ENCODE measurements around the gene SC5D.

DNA sequence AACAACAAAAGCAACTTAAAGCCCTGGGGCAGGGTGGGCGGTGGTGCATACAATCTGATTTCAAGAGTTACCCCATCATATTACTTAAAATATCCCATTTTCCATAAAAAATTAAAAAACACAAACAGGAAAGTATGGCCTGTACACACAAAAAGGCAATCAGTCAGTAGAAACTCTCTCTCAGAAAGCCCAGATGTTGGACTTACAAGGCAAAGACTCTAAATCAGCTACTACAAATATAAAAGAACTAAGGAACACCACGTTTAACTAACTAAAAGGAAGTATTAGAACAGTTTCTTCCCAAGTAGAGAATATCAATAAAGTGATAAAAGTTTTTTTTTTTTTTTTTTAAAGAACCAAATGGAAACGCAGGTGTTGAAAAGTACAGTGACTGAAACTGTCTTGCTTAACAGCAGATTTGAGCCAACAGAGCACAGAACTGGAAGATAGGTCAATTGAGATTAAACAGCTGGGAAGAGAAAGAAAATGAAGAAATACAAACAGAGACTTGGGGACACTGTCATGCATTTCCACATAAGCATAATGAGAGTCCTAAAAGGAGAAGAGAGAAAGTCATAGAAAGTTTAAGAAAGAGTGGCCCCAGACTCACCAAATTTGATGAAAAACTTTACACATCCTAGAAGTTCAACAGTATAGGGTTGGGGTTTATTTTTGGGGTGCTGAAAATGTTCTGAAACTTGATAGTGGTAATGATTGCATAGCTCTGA is 8.6 kb downstream of the SC5D start:
- TF ChIP-seq GATA3 (IDR thresholded peaks at IDR 0.05; ENCODE audit: low read depth, low read length) (no peak), GATA2 (IDR thresholded peaks at IDR 0.05; ENCODE audit: low read depth, low read length) (no peak)
